HEK293 (cell line): ENCODE results near the gene SPEM3.

ENCODE experiments used
- REST ChIP-seq: fragments of 450-650 bp; formaldehyde crosslinking; IDR thresholded peaks from 2 replicates; pipeline ENCODE4 v1.5.1; 2016; ENCODE audit warnings: missing biosample characterization, missing genetic modification characterization
- ZNF76 ChIP-seq: fragments of 450-650 bp; formaldehyde crosslinking; IDR thresholded peaks from 2 replicates; pipeline ENCODE4; 2016; ENCODE audit warnings: low read depth, missing biosample characterization, missing genetic modification characterization, borderline replicate concordance

- TF ChIP-seq REST (tag by site-specific recombination) (no peak), ZNF76 (tag by site-specific recombination) (no peak)
Measured at GRCh38 chr17:7418472-7419152, 10.0 kb upstream of the SPEM3 start.
